Lung (tissue), 12 donors: ENCODE data around the gene KCTD14. TPM values are rescaled to one million over a fixed set of nuclear protein-coding genes. Genes with fewer than 3 reads are reported as not detected.

Experiments used
- ATAC-seq: fragments of 200-7000 bp; cut with Tn5 transposase; one replicate; pipeline ENCODE4 v1.9.1; 2020; ENCODE audit warnings: moderate number of reproducible peaks; ENCODE audit not compliant: insufficient read depth, low FRiP score
- DNase-seq, 3 donors: peaks; one replicate each; pipeline ENCODE4 v3.0.0-alpha.2; 2013 to 2017
- H3K27ac ChIP-seq, 2 donors: one replicate each; pipeline ENCODE4 v1.5.1; 2013; ENCODE audit warnings: mild to moderate bottlenecking in 2 of 2, moderate library complexity in 2 of 2, control low read depth in 1 of 2, inconsistent platforms in 1 of 2, low read depth in 1 of 2, low read length in 1 of 2
- H3K27me3 ChIP-seq, 3 donors: one replicate each; pipeline ENCODE4 v1.5.1; 2013; ENCODE audit warnings: low read length in 2 of 3; ENCODE audit not compliant: control insufficient read depth in 3 of 3, insufficient read depth in 3 of 3
- H3K36me3 ChIP-seq, 4 donors: one replicate each; pipeline ENCODE4 v1.5.1; 2013; ENCODE audit warnings: low read length in 4 of 4, mild to moderate bottlenecking in 1 of 4, moderate library complexity in 1 of 4; ENCODE audit not compliant: control insufficient read depth in 4 of 4, insufficient read depth in 4 of 4
- H3K4me1 ChIP-seq, 5 donors: one replicate each; pipeline ENCODE4 v1.5.1; 2013; ENCODE audit warnings: low read length in 5 of 5, mild to moderate bottlenecking in 2 of 5, moderate library complexity in 1 of 5; ENCODE audit not compliant: control insufficient read depth in 5 of 5, insufficient read depth in 5 of 5
- H3K4me3 ChIP-seq: one replicate; pipeline ENCODE4 v1.5.1; 2013; ENCODE audit warnings: mild to moderate bottlenecking, control low read depth, moderate library complexity
- H3K9ac ChIP-seq, 2 donors: one replicate each; pipeline ENCODE4 v1.5.1; 2013; ENCODE audit warnings: low read length in 2 of 2, control low read depth in 1 of 2; ENCODE audit not compliant: insufficient read depth in 1 of 2
- H3K9me3 ChIP-seq, 4 donors: one replicate each; pipeline ENCODE4 v1.5.1; 2013; ENCODE audit warnings: low read length in 3 of 4, mild to moderate bottlenecking in 1 of 4, moderate library complexity in 1 of 4; ENCODE audit not compliant: control insufficient read depth in 4 of 4, insufficient read depth in 3 of 4
- CTCF ChIP-seq: IDR thresholded peaks from 2 replicates; pipeline ENCODE4 v1.5.1; 2012; ENCODE audit warnings: mild to moderate bottlenecking; ENCODE audit errors: control extremely low read depth, extremely low read depth
- WGBS, 2 donors: extraction: QIAGEN DNeasy Blood & Tissue Kit; methylation state at CpG; one replicate each; pipeline ENCODE4 v1.1.7; 2013; 5-methylcytosine and 5-hydroxymethylcytosine counted together
- polyA plus RNA-seq, 2 donors: library from polyadenylated mRNA; stranded (reverse); fragments of 200-250 nt; gene quantifications; one replicate each; pipeline ENCODE4 v1.2.1, GENCODE V29; 2013
- total RNA-seq, 2 donors: library from RNA; depleted of rRNA in 1 of 2; stranded (reverse); fragments of >200 nt in 1 of 2; gene quantifications; one replicate each; pipeline ENCODE4 v1.2.1, GENCODE V29; 2014 to 2021
- donor health status: control.
- donor health status: control.
- donor health status: Bipolar disorder and iron deficiency.
- donor health status: healthy.
- donor health status: DM: yes; HTN: yes; CAD: no.

KCTD14 gene
- total and polyA plus RNA-seq, 4 donors: 6.4 to 24.0 (median 18.0) TPM

DNA sequence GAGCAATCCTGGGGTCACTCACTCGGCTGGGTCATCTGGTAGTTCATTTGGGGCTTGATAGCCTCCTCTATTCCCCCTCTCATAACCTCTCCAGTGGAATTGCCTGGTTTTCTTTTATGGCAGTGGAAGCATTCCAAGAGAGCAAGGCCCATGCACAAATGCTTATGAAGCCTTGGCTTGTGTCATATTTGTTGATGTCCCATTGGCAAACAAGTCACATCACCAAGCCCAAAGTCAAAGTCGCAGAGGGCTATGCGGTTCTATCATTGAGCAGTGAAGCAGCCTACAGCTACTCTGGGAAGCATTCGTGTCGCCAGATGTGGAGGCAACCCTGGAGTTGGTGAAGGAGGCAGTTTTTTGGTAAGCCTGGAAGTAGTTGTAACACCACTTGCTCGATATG, 12.3 kb downstream of the KCTD14 start:
- Histone ChIP-seq H3K27me3 (no peaks in the 10 kb centered on the region), H3K9me3 (no peaks in the 10 kb centered on the region), H3K9ac (no peak overlapping the region), H3K4me1 (no peaks in the 10 kb centered on the region), H3K27ac (no peak overlapping the region), H3K36me3 (peaks cover 0 to 7% (median 1%) of the 10 kb centered on the region in 4 donors), H3K4me3 (no peak overlapping the region)
- no peak for TF ChIP-seq CTCF
- WGBS, 2 donors: 95 to 97% methylated on average over 6 of the region's 6 CpGs
- ATAC-seq (no peak), DNase-seq (no peak)

GRCh38 chr11:78010304-78010703, 12.8 kb downstream of the KCTD14 start:
- no peak for DNase-seq
- no peak for TF ChIP-seq CTCF
- ATAC-seq: no peak
- no peaks in the 10 kb centered on the region for H3K27me3 ChIP-seq
- no peaks in the 10 kb centered on the region for H3K4me1 ChIP-seq
- H3K36me3 ChIP-seq: peaks cover 0 to 2% (median 0%) of the 10 kb centered on the region in 4 donors
- no peaks in the 10 kb centered on the region for H3K9me3 ChIP-seq
- no peak overlapping the region for H3K27ac ChIP-seq
- 95 to 98% methylated on average over 1 of the region's 1 CpG for WGBS, 2 donors
- H3K9ac ChIP-seq: no peak overlapping the region
- H3K4me3 ChIP-seq: no peak overlapping the region

- H3K9me3 ChIP-seq: no peaks in the 10 kb centered on the region
- 95 to 98% methylated on average over 2 of the region's 2 CpGs for WGBS, 2 donors
- DNase-seq (no peak), ATAC-seq (no peak)
- H3K9ac ChIP-seq: no peak overlapping the region
- no peak overlapping the region for H3K27ac ChIP-seq
- no peak overlapping the region for H3K4me3 ChIP-seq
- no peaks in the 10 kb centered on the region for H3K36me3 ChIP-seq
- TF ChIP-seq CTCF: no peak
- no peaks in the 10 kb centered on the region for H3K27me3 ChIP-seq
- no peaks in the 10 kb centered on the region for H3K4me1 ChIP-seq
Measured at GRCh38 chr11:78009062-78009461, 14.0 kb downstream of the KCTD14 start.

GRCh38 chr11:78000193-78000592, 22.9 kb downstream of the KCTD14 start:
- peak; percentile 30 for TF ChIP-seq CTCF
- 0 to 7% methylated on average over 1 of the region's 1 CpG for WGBS, 2 donors
- Histone ChIP-seq H3K27me3 (peaks cover 0 to 3% (median 0%) of the 10 kb centered on the region in 3 donors), H3K36me3 (no peaks in the 10 kb centered on the region), H3K9me3 (no peaks in the 10 kb centered on the region), H3K27ac (no peak overlapping the region), H3K4me1 (peaks cover 0 to 2% (median 1%) of the 10 kb centered on the region in 5 donors), H3K9ac (no peak overlapping the region), H3K4me3 (no peak overlapping the region)
- peak; percentile 81 for ATAC-seq
- DNase-seq: peak; percentile 62 to 77 (median 62)
